ENCODE results near the gene DOCK4. TPM values are rescaled to one million over a fixed set of nuclear protein-coding genes. Genes with fewer than 3 reads are reported as not detected.

The DOCK4 gene
- total RNA-seq, 1 donor from 2014 or later, result 0.73 TPM

DNA sequence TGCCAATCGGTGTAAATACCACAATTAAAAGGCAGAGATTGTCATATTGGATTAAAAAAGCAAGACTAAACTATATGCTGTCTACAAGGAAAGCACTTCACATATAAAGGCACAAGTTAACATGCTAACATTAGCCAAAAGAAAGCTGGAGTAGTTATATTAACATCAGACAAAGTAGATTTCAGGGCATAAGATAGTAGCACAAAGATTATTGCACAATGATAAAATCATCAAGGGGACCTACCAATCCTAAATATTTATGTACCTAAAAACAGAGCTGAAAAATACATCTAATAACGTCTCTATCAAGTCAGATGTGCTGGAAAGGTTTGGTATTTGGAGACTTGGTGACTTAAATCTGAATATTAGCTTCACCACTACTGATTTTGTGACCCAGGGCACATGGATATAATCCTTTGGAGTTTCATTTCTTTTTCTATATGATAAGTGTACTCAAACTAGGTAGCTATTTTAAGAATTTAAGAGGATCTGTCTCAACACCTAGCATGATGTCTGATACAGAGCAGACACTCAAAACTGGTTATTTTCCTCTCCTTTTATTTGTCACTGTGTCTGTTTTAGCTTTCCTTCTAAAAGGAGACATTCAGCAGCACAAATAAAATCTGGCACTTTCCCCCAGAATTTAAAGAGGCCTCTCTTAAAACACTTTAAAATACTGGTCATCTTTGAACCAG, 156.5 kb downstream of the DOCK4 start:
- intact Hi-C loops (cut with micrococcal nuclease), result no loop called here
- DNase-seq, result no peak
- no peak for ATAC-seq (ENCODE audit: low read depth)
- TF ChIP-seq, protein P1, sequence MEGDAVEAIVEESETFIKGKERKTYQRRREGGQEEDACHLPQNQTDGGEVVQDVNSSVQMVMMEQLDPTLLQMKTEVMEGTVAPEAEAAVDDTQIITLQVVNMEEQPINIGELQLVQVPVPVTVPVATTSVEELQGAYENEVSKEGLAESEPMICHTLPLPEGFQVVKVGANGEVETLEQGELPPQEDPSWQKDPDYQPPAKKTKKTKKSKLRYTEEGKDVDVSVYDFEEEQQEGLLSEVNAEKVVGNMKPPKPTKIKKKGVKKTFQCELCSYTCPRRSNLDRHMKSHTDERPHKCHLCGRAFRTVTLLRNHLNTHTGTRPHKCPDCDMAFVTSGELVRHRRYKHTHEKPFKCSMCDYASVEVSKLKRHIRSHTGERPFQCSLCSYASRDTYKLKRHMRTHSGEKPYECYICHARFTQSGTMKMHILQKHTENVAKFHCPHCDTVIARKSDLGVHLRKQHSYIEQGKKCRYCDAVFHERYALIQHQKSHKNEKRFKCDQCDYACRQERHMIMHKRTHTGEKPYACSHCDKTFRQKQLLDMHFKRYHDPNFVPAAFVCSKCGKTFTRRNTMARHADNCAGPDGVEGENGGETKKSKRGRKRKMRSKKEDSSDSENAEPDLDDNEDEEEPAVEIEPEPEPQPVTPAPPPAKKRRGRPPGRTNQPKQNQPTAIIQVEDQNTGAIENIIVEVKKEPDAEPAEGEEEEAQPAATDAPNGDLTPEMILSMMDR (IDR thresholded peaks at IDR 0.05), result no peak
- Mint-ChIP-seq H3K27me3 (peaks cover 1% of the 10 kb centered on the region), H3K27ac (no peak overlapping the region), H3K36me3 (ENCODE audit: low read depth) (no peaks in the 10 kb centered on the region), H3K4me3 (no peak overlapping the region), H3K4me1 (no peaks in the 10 kb centered on the region), H3K9me3 (peaks cover 5% of the 10 kb centered on the region)
- ChIA-PET POLR2A (no interaction called here), CTCF (no interaction called here)

DNA sequence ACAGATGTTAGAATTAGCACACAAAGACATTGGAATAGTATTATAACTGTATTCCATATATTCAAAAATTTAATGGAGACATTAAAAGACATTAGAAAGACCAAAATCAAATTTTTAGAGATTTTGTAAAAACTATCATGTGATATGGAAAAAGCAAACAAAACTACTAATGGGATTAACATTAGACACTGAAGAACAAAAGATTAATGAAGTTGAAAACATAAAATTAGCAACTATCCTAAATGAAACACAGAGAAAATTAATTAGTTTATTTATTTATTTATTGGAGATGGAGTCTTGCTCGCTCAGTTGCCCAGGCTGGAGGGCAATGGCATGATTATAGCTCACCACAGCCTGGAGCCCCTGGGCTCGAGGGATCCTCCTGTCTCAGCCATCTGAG, 158.8 kb downstream of the DOCK4 start:
- ATAC-seq (ENCODE audit: low read depth) (no peak), DNase-seq (no peak)
- ChIA-PET POLR2A (no interaction called here), CTCF (no interaction called here)
- Mint-ChIP-seq H3K4me3 (no peak overlapping the region), H3K4me1 (no peaks in the 10 kb centered on the region), H3K9me3 (peaks cover 5% of the 10 kb centered on the region), H3K27me3 (peaks cover 1% of the 10 kb centered on the region), H3K27ac (no peak overlapping the region), H3K36me3 (ENCODE audit: low read depth) (no peaks in the 10 kb centered on the region)
- TF ChIP-seq, protein P1 (IDR thresholded peaks at IDR 0.05), result no peak
- intact Hi-C loops (cut with micrococcal nuclease), result no loop called here

DNA sequence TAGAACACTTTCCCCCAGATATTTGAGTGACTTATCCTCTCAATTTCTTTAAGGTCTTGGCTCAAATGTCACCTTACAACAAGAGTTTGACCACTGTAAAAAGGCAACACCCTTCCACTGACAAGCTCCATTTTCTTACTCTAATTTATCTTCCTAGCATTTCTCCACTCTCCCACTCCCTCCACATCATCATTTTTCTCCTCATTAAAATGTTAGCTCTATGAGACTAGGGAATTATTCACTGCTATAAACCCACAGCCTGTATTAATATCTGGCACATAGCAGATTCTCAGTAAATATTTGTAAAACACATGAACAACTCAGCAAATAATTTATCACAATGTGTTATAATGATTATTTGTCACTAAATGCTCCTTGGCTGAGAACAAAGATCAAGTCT, 161.0 kb downstream of the DOCK4 start:
- H3K9me3 Mint-ChIP-seq, result peaks cover 5% of the 10 kb centered on the region
- CTCF ChIA-PET, result no interaction called here
- POLR2A ChIA-PET, result no interaction called here
- intact Hi-C loops (cut with micrococcal nuclease), result no loop called here
- DNase-seq (no peak), ATAC-seq (ENCODE audit: low read depth) (no peak)
- H3K27ac Mint-ChIP-seq, result no peak overlapping the region
- H3K4me3 Mint-ChIP-seq, result no peak overlapping the region
- H3K4me1 Mint-ChIP-seq, result no peaks in the 10 kb centered on the region
- TF ChIP-seq, protein P1 (IDR thresholded peaks at IDR 0.05), result no peak
- no peaks in the 10 kb centered on the region for H3K36me3 Mint-ChIP-seq (ENCODE audit: low read depth)
- H3K27me3 Mint-ChIP-seq, result peaks cover 1% of the 10 kb centered on the region

DNA sequence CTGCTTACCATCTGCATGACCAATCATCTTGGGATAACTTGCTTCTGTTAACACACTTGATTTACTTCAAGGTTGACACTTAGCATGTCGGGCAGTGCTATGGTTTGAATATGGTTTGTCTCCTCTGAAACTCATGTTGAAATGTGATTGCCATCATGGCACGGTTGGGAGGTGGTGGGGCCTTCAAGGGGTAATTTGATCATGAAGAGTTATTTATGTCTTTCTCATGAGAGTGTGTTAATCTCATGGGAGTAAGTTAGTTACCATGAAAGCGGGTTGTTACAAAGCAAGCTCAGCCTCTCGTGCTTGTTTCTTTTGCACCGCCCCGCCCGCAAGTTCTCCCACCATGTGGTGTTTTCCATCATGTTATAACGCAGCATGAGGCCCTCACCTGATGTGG, 163.6 kb downstream of the DOCK4 start:
- H3K4me3 Mint-ChIP-seq, result no peak overlapping the region
- H3K27me3 Mint-ChIP-seq, result peaks cover 2% of the 10 kb centered on the region
- no peaks in the 10 kb centered on the region for H3K4me1 Mint-ChIP-seq
- TF ChIP-seq, protein P1 (IDR thresholded peaks at IDR 0.05), result no peak
- ChIA-PET POLR2A (no interaction called here), CTCF (no interaction called here)
- H3K36me3 Mint-ChIP-seq (ENCODE audit: low read depth), result no peaks in the 10 kb centered on the region
- DNase-seq, result no peak
- intact Hi-C loops (cut with micrococcal nuclease), result no loop called here
- H3K27ac Mint-ChIP-seq, result no peak overlapping the region
- peaks cover 5% of the 10 kb centered on the region for H3K9me3 Mint-ChIP-seq
- no peak for ATAC-seq (ENCODE audit: low read depth)

DNA sequence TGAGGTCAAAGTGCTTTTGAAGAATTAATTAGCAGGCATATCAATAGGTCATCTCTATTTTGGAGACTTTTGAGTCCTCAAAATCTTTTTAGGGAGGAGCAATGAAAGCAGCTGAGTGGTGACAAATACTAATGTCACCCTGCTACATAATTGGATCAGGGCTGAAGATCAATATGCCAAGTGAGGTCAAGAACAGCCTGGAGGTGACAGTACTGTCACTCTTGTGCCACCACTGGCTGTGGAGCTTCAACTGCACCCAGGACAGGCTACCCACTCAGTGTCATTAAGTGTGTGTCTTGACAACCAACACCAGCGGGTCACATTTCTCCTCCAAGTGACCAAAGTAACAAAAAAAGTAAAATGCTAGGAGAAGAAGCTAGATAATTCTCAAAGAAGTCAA, 167.8 kb downstream of the DOCK4 start:
- TF ChIP-seq, protein P1 (IDR thresholded peaks at IDR 0.05), result no peak
- Mint-ChIP-seq H3K27ac (no peak overlapping the region), H3K36me3 (ENCODE audit: low read depth) (no peaks in the 10 kb centered on the region), H3K4me1 (no peaks in the 10 kb centered on the region), H3K27me3 (peaks cover 6% of the 10 kb centered on the region), H3K9me3 (no peaks in the 10 kb centered on the region), H3K4me3 (no peak overlapping the region)
- ChIA-PET POLR2A (no interaction called here), CTCF (no interaction called here)
- DNase-seq (no peak), ATAC-seq (ENCODE audit: low read depth) (no peak)
- intact Hi-C loops (cut with micrococcal nuclease), result no loop called here
